Measurements from ENCODE around the gene ATP2B2. TPM values are rescaled to one million over a fixed set of nuclear protein-coding genes. Genes with fewer than 3 reads are reported as not detected.
"Not testable (repeated sequence)": the region's sequence is repeated elsewhere in the genome, so short reads cannot be mapped to it uniquely, and the experiment has no call there.

The ATP2B2 gene
- total RNA-seq, 1 experiment from 2014 or later = not detected

GRCh38 chr3:10389339-10389738, 116.0 kb downstream of the ATP2B2 start:
- Histone ChIP-seq H3K9me3 (replicated peaks) (0 out of 2 replicates have a peak, but pooled peaks cover 5% of the 10 kb centered on the region), H3K4me3 (no peak overlapping the region), H3K4me1 (no peaks in the 10 kb centered on the region), H3K27ac (no peak overlapping the region), H3K36me3 (no peaks in the 10 kb centered on the region), H3K27me3 (no peaks in the 10 kb centered on the region)
- no peak for DNase-seq

DNA sequence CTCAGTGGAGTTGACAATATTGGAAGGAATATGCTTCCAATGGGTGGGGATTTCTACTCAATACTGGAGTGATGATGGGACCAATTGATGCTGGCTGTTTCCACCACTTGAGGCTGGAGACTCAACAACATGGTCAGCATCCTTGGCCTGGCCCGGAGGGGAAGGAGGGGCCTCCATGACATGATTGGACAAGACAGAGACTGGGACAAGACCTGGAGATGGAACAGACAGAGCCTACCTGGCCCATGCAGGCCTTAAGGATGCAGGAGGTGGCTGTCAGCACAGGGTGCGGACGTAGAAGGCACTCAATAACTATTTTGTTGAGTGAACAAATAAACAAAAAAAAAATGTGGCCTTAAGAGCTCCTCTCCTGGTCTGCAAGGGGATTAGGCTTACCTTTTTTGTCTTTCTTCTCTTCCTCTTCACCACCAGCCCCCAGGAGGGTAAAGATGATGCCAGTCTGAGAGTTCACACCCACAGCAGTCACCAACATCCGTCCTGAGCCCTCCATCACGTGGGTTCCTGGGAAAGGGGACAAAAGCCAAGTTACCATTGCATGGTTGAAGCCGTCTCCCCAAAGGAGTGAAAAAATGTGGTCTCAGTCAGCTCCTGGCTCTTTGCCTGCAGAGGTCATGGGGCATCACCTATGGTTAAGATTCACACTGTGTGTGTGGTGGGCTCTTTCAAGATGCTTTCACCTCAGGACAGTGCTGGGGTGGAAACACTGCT, 117.3 kb downstream of the ATP2B2 start:
- no peaks in the 10 kb centered on the region for H3K27me3 ChIP-seq
- no peak for DNase-seq
- H3K4me3 ChIP-seq = no peak overlapping the region
- H3K27ac ChIP-seq = no peak overlapping the region
- 0 out of 2 replicates have a peak, but pooled peaks cover 5% of the 10 kb centered on the region for H3K9me3 ChIP-seq (replicated peaks)
- H3K36me3 ChIP-seq = no peaks in the 10 kb centered on the region
- no peaks in the 10 kb centered on the region for H3K4me1 ChIP-seq

GRCh38 chr3:10386121-10386520, 119.3 kb downstream of the ATP2B2 start:
- DNase-seq = no peak
- Histone ChIP-seq H3K9me3 (replicated peaks) (0 out of 2 replicates have a peak, but pooled peaks cover 5% of the 10 kb centered on the region), H3K4me1 (no peaks in the 10 kb centered on the region), H3K36me3 (no peaks in the 10 kb centered on the region), H3K4me3 (no peak overlapping the region), H3K27me3 (no peaks in the 10 kb centered on the region), H3K27ac (no peak overlapping the region)

GRCh38 chr3:10384541-10385360, 120.6 kb downstream of the ATP2B2 start:
- H3K9me3 ChIP-seq (replicated peaks) = 0 out of 2 replicates have a peak, but pooled peaks cover 5% of the 10 kb centered on the region
- no peak for DNase-seq
- H3K36me3 ChIP-seq = no peaks in the 10 kb centered on the region
- H3K4me3 ChIP-seq = no peak overlapping the region
- H3K27me3 ChIP-seq = no peaks in the 10 kb centered on the region
- H3K4me1 ChIP-seq = no peaks in the 10 kb centered on the region
- H3K27ac ChIP-seq = no peak overlapping the region

GRCh38 chr3:10383850-10384248, 121.5 kb downstream of the ATP2B2 start:
- no peaks in the 10 kb centered on the region for H3K4me1 ChIP-seq
- H3K9me3 ChIP-seq (replicated peaks) = 0 out of 2 replicates have a peak, but pooled peaks cover 5% of the 10 kb centered on the region
- DNase-seq = no peak
- H3K4me3 ChIP-seq = no peak overlapping the region
- no peak overlapping the region for H3K27ac ChIP-seq
- no peaks in the 10 kb centered on the region for H3K36me3 ChIP-seq
- H3K27me3 ChIP-seq = peaks cover 7% of the 10 kb centered on the region; the same call in 1 of the 2 replicates

DNA sequence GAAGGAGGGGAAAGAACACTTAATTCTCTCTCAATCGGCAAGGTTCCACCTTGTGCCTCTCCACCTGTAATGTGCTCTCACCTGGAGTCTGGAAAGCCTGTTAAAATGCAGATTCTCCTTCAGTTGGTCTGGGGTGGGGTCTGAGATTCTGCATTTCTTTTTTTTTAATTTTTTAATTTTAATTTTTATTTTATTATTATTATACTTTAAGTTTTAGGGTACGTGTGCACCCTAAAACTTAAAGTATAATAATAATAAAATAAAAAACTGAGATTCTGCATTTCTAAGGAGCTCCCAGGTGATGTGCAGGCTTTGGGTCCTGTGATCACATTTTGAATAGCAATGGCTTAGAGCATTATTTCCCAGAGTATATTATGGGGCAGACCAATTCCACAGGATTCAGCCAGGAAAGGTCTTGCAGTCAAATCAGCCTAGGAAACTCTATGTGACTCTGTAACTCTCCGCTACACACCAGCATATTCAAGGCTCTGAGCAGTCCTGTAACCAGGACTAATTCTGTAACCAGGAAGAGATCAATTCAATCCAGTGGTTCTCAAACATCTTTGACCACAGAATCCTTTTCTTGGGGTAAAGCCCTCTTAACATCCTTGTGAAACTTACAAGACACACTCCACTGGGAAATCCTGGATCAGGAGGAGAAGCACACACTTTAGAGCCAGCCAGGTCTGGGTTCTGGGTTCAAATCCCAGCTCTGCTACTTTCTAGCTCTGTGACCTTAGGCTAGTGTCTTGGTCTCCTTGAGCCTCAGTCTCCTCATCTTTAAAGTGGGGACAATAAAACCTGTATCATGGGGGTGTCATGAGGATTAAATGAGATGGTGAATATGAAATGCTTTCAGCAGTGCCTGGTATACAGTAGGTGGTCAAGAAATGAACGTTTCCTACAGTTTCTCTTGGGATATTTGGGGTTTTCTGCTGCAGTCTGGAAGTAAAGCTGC, 122.2 kb downstream of the ATP2B2 start:
- no peak for DNase-seq
- Histone ChIP-seq H3K27ac (no peak overlapping the region), H3K27me3 (peaks cover 10% of the 10 kb centered on the region; the same call in 1 of the 2 replicates), H3K4me3 (no peak overlapping the region), H3K9me3 (replicated peaks) (0 out of 2 replicates have a peak, but pooled peaks cover 3% of the 10 kb centered on the region), H3K36me3 (no peaks in the 10 kb centered on the region), H3K4me1 (no peaks in the 10 kb centered on the region)

- not testable (repeated sequence) for H3K36me3 ChIP-seq
- H3K27me3 ChIP-seq = peaks cover 10% of the 10 kb centered on the region; the same call in 1 of the 2 replicates
Measured at GRCh38 chr3:10382445-10382844, 122.9 kb downstream of the ATP2B2 start.

GRCh38 chr3:10381336-10381735, 124.0 kb downstream of the ATP2B2 start:
- no peak overlapping the region for H3K4me3 ChIP-seq
- no peak for DNase-seq
- H3K9me3 ChIP-seq (replicated peaks) = no peaks in the 10 kb centered on the region
- no peak overlapping the region for H3K27ac ChIP-seq
- peaks cover 10% of the 10 kb centered on the region for H3K27me3 ChIP-seq
- no peaks in the 10 kb centered on the region for H3K4me1 ChIP-seq
- no peaks in the 10 kb centered on the region for H3K36me3 ChIP-seq

More at GRCh38 chr3:10382445-10382844, 122.9 kb downstream of the ATP2B2 start:
- H3K27ac ChIP-seq; H3K9me3 ChIP-seq (replicated peaks); DNase-seq; H3K4me3 ChIP-seq; H3K4me1 ChIP-seq: not testable (repeated sequence)

DNA sequence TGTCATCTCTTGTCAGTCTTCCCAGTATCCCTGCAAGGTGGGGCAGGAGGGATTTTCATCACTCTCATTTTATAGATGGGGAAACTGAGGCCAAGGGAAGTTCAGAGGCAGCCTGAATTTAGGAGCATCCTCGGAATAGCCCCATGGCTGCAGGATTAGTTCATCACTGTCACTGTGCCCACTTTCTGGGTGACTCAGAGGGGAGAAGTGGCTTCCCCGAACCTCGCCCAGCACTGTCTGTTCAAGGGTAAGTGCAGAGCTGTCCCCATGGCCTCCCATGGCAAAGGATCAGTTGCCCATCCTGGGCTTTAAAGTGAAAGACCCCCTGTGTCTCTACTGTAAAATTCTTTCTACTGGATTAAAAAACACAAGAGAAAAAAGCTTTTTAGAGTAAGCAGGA, 124.5 kb downstream of the ATP2B2 start:
- DNase-seq = no peak
- no peaks in the 10 kb centered on the region for H3K4me1 ChIP-seq
- no peak overlapping the region for H3K27ac ChIP-seq
- H3K9me3 ChIP-seq (replicated peaks) = no peaks in the 10 kb centered on the region
- peaks cover 10% of the 10 kb centered on the region for H3K27me3 ChIP-seq
- no peaks in the 10 kb centered on the region for H3K36me3 ChIP-seq
- H3K4me3 ChIP-seq = no peak overlapping the region

GRCh38 chr3:10379961-10380360, 125.4 kb downstream of the ATP2B2 start:
- Histone ChIP-seq H3K27ac (no peak overlapping the region), H3K4me1 (no peaks in the 10 kb centered on the region), H3K27me3 (peaks cover 10% of the 10 kb centered on the region), H3K4me3 (no peak overlapping the region), H3K36me3 (no peaks in the 10 kb centered on the region), H3K9me3 (replicated peaks) (no peaks in the 10 kb centered on the region)
- no peak for DNase-seq

GRCh38 chr3:10379161-10379560, 126.2 kb downstream of the ATP2B2 start:
- Histone ChIP-seq H3K27ac (no peak overlapping the region), H3K4me1 (no peaks in the 10 kb centered on the region), H3K4me3 (no peak overlapping the region), H3K36me3 (no peaks in the 10 kb centered on the region), H3K27me3 (peaks cover 10% of the 10 kb centered on the region), H3K9me3 (replicated peaks) (no peaks in the 10 kb centered on the region)
- DNase-seq = no peak

GRCh38 chr3:10378742-10379141, 126.6 kb downstream of the ATP2B2 start:
- Histone ChIP-seq H3K4me3 (no peak overlapping the region), H3K36me3 (no peaks in the 10 kb centered on the region), H3K27ac (no peak overlapping the region), H3K27me3 (peaks cover 10% of the 10 kb centered on the region), H3K9me3 (replicated peaks) (no peaks in the 10 kb centered on the region), H3K4me1 (no peaks in the 10 kb centered on the region)
- DNase-seq = no peak

DNA sequence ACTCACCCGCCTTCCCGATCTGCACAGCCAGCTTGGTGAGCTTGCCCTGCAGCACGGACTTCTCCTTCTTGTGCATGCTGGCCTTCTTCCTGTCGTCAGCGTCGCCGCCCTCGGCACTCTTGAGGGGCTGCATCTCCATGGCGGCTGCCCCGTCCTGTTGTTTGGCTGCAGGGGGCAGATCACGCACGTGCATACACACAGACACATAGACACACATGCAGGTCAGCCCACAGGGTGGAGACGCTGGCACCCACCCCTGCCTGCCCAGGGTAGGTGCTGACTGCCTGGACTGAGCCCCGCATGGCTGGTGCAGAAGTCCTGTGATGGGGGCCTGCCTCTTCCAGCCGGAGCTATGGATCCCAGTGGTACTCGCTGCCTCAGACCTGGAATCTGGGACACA, 127.1 kb downstream of the ATP2B2 start:
- H3K4me1 ChIP-seq = no peaks in the 10 kb centered on the region

DNA sequence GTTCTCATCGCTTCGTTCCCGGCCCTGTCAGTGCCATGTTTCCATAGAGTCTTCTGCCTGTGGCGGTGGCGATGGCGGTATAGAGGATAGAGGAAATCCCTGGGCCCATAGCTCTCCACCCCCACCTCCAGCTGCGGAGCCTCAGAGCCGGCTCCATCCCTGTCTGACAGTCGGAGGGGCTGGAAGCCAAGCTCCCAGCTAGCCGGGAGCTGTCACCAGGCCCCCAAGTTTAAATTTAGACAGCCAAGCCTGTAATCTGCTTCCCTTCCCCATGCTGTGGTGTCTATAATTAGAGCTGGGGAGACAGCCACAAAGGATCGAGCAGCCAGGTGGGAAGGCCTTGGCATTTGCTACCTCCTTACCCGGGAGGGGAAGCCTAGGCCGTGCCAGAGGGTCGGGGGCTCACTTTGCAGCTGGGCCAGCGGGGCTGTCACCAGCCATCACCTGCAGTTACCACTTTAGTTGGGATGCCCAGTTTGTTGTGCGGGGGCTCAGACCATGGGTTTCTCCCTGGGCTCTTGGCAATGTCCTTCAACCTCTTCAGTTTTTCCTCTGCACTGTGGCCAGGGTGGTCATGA, 128.1 kb downstream of the ATP2B2 start:
- H3K27me3 ChIP-seq = peaks cover 10% of the 10 kb centered on the region
- H3K9me3 ChIP-seq (replicated peaks) = no peaks in the 10 kb centered on the region
- H3K4me1 ChIP-seq = no peaks in the 10 kb centered on the region
- H3K27ac ChIP-seq = no peak overlapping the region
- H3K36me3 ChIP-seq = no peaks in the 10 kb centered on the region
- DNase-seq = no peak
- no peak overlapping the region for H3K4me3 ChIP-seq

More for the DNA sequence above, 127.1 kb downstream of the ATP2B2 start:
- DNase-seq = no peak
- Histone ChIP-seq H3K27me3 (peaks cover 10% of the 10 kb centered on the region), H3K9me3 (replicated peaks) (no peaks in the 10 kb centered on the region), H3K27ac (no peak overlapping the region), H3K36me3 (no peaks in the 10 kb centered on the region), H3K4me3 (no peak overlapping the region)
